ENCODE results near the gene RAB5B.
A peak's percentile ranks its signal among the peaks of the same experiment; 100 is the strongest.

Gene RAB5B

GRCh38 chr12:55969356-55969755 lies 4.5 kb upstream of the RAB5B start:
- Histone ChIP-seq H3K79me2 (ENCODE audit: insufficient read depth, low read length) (peaks cover 44% of the 10 kb centered on the region), H4K20me1 (ENCODE audit: insufficient read depth, low read length, poor library complexity, severe bottlenecking) (peaks cover 14% of the 10 kb centered on the region), H3K4me2 (ENCODE audit: low read depth, low read length, poor library complexity, severe bottlenecking) (peak overlapping the region; percentile 93), H3K9me3 (ENCODE audit: insufficient read depth, low read depth, low read length) (no peaks in the 10 kb centered on the region), H3K9me2 (replicated peaks; ENCODE audit: low read depth, low read length) (no peaks in the 10 kb centered on the region), H3F3A (ENCODE audit: low read depth) (no peaks in the 10 kb centered on the region), H2AFZ (ENCODE audit: low read length) (no peak overlapping the region), H3K4me3 (ENCODE audit: low read length, poor library complexity, severe bottlenecking) (no peak overlapping the region), H3K27me3 (ENCODE audit: insufficient read depth, low read length, poor library complexity, severe bottlenecking) (no peaks in the 10 kb centered on the region), H3K4me1 (ENCODE audit: insufficient read depth, low read length, poor library complexity, severe bottlenecking) (peaks cover 28% of the 10 kb centered on the region), H3K36me3 (ENCODE audit: insufficient read depth, low read length) (no peaks in the 10 kb centered on the region), H3K9ac (ENCODE audit: low read depth, low read length, poor library complexity, severe bottlenecking) (no peak overlapping the region)
- TF ChIP-seq CTCF (conservative IDR thresholded peaks at IDR 0.05; ENCODE audit: low read length) (no peak), EZH2phosphoT487 (IDR thresholded peaks at IDR 0.05; ENCODE audit: borderline replicate concordance) (no peak)

GRCh38 chr12:55970775-55971174 lies 3.1 kb upstream of the RAB5B start:
- Histone ChIP-seq H3K4me3 (ENCODE audit: low read length, poor library complexity, severe bottlenecking) (no peak overlapping the region), H3K27me3 (ENCODE audit: insufficient read depth, low read length, poor library complexity, severe bottlenecking) (no peaks in the 10 kb centered on the region), H3K36me3 (ENCODE audit: insufficient read depth, low read length) (no peaks in the 10 kb centered on the region), H4K20me1 (ENCODE audit: insufficient read depth, low read length, poor library complexity, severe bottlenecking) (peaks cover 18% of the 10 kb centered on the region), H3K4me2 (ENCODE audit: low read depth, low read length, poor library complexity, severe bottlenecking) (no peak overlapping the region), H3K79me2 (ENCODE audit: insufficient read depth, low read length) (peaks cover 58% of the 10 kb centered on the region), H3F3A (ENCODE audit: low read depth) (no peaks in the 10 kb centered on the region), H2AFZ (ENCODE audit: low read length) (no peak overlapping the region), H3K4me1 (ENCODE audit: insufficient read depth, low read length, poor library complexity, severe bottlenecking) (peaks cover 36% of the 10 kb centered on the region), H3K9me2 (replicated peaks; ENCODE audit: low read depth, low read length) (no peaks in the 10 kb centered on the region), H3K9me3 (ENCODE audit: insufficient read depth, low read depth, low read length) (no peaks in the 10 kb centered on the region), H3K9ac (ENCODE audit: low read depth, low read length, poor library complexity, severe bottlenecking) (no peak overlapping the region)
- TF ChIP-seq EZH2phosphoT487 (IDR thresholded peaks at IDR 0.05; ENCODE audit: borderline replicate concordance), result no peak
- no peak for TF ChIP-seq CTCF (conservative IDR thresholded peaks at IDR 0.05; ENCODE audit: low read length)

GRCh38 chr12:55972042-55972441 lies 1.8 kb upstream of the RAB5B start:
- no peaks in the 10 kb centered on the region for H3K9me2 ChIP-seq (replicated peaks; ENCODE audit: low read depth, low read length)
- no peaks in the 10 kb centered on the region for H3K27me3 ChIP-seq (ENCODE audit: insufficient read depth, low read length, poor library complexity, severe bottlenecking)
- H3K36me3 ChIP-seq (ENCODE audit: insufficient read depth, low read length), result no peaks in the 10 kb centered on the region
- H3K9me3 ChIP-seq (ENCODE audit: insufficient read depth, low read depth, low read length), result no peaks in the 10 kb centered on the region
- peak overlapping the region; percentile 91 for H3K4me3 ChIP-seq (ENCODE audit: low read length, poor library complexity, severe bottlenecking)
- H4K20me1 ChIP-seq (ENCODE audit: insufficient read depth, low read length, poor library complexity, severe bottlenecking), result peaks cover 18% of the 10 kb centered on the region
- peak overlapping the region; percentile 97 for H3K4me2 ChIP-seq (ENCODE audit: low read depth, low read length, poor library complexity, severe bottlenecking)
- peaks cover 67% of the 10 kb centered on the region for H3K79me2 ChIP-seq (ENCODE audit: insufficient read depth, low read length)
- no peak overlapping the region for H2AFZ ChIP-seq (ENCODE audit: low read length)
- H3K4me1 ChIP-seq (ENCODE audit: insufficient read depth, low read length, poor library complexity, severe bottlenecking), result peaks cover 35% of the 10 kb centered on the region
- TF ChIP-seq CTCF (conservative IDR thresholded peaks at IDR 0.05; ENCODE audit: low read length) (no peak), EZH2phosphoT487 (IDR thresholded peaks at IDR 0.05; ENCODE audit: borderline replicate concordance) (no peak)
- H3F3A ChIP-seq (ENCODE audit: low read depth), result no peaks in the 10 kb centered on the region
- H3K9ac ChIP-seq (ENCODE audit: low read depth, low read length, poor library complexity, severe bottlenecking), result peak overlapping the region; percentile 82

Measured in Loucy (cell line).